ENCODE results near the gene RXFP4.

GRCh38 chr1:155961937-155962336 lies 20.5 kb downstream of the RXFP4 start:
- TF ChIP-seq CTCF (IDR thresholded peaks at IDR 0.05), result no peak
- no peak for TF ChIP-seq EZH2 (IDR thresholded peaks at IDR 0.05; ENCODE audit: borderline replicate concordance, insufficient read depth, low read depth, low read length, poor library complexity, severe bottlenecking)

Data from B cell (primary cell).